OCI-LY3 (cell line): ENCODE measurements around the gene LRCH1.
A peak's percentile ranks its signal among the peaks of the same experiment; 100 is the strongest.

Experiments
- H2AFZ ChIP-seq: fragments of 200-600, 300-600 bp; shearing (Covaris generic); 2 replicates; pipeline ENCODE4 v1.6.0; 2014; ENCODE audit warnings: antibody characterized with exemption, low read depth, low read length
- H3K27ac ChIP-seq: fragments of 200-600, 300-600 bp; sonication (generic); 2 replicates; pipeline ENCODE4 v1.5.1; 2014; ENCODE audit warnings: mild to moderate bottlenecking, low read length, moderate library complexity, mixed read lengths
- H3K27me3 ChIP-seq: fragments of 200-600, 300-600 bp; sonication (generic); 2 replicates; pipeline ENCODE4 v1.6.1; 2014; ENCODE audit warnings: low read depth, low read length, mixed read lengths
- H3K36me3 ChIP-seq: fragments of 200-600, 300-600 bp; sonication (generic); replicated peaks from 2 replicates; pipeline ENCODE3; 2014; ENCODE audit warnings: low read depth, low read length, mixed read lengths
- H3K4me1 ChIP-seq: fragments of 300-600, 200-600 bp; sonication (generic); 2 replicates; pipeline ENCODE4 v1.6.1; 2014; ENCODE audit warnings: low read length, mixed read lengths
- H3K4me2 ChIP-seq: fragments of 200-600, 300-600 bp; sonication (generic); 2 replicates; pipeline ENCODE4 v1.6.1; 2014; ENCODE audit warnings: low read length, mixed read lengths
- H3K4me3 ChIP-seq: fragments of 300-600, 200-600 bp; sonication (generic); 2 replicates; pipeline ENCODE4 v1.5.1; 2014; ENCODE audit warnings: antibody characterized with exemption, mild to moderate bottlenecking, low read length, moderate library complexity
- H3K79me2 ChIP-seq: fragments of 300-600, 200-600 bp; shearing (Covaris generic); 2 replicates; pipeline ENCODE4 v1.6.1; 2014; ENCODE audit warnings: mild to moderate bottlenecking, low read length, mixed read lengths
- H3K9ac ChIP-seq: fragments of 300-600, 200-600 bp; shearing (Covaris generic); 2 replicates; pipeline ENCODE4 v1.6.0; 2014; ENCODE audit warnings: mild to moderate bottlenecking, low read length, moderate library complexity
- H3K9me3 ChIP-seq: fragments of 200-600, 300-600 bp; shearing (Covaris generic); 2 replicates; pipeline ENCODE4 v1.6.1; 2014; ENCODE audit warnings: low read length, mixed read lengths; ENCODE audit not compliant: insufficient read depth
- H4K20me1 ChIP-seq: fragments of 200-600, 300-600 bp; sonication (generic); 2 replicates; pipeline ENCODE4 v1.6.1; 2016; ENCODE audit warnings: low read length, mixed read lengths; ENCODE audit not compliant: insufficient read depth
- CTCF ChIP-seq: fragments of 200-600, 300-600 bp; sonication (generic); IDR thresholded peaks from 2 replicates; pipeline ENCODE4 v1.5.1; 2014; ENCODE audit warnings: antibody characterized with exemption, low read length, low read depth
- EZH2phosphoT487 ChIP-seq: fragments of 200-600 bp; shearing (Covaris generic); IDR thresholded peaks from 2 replicates; pipeline ENCODE4 v1.6.1; 2018; ENCODE audit warnings: antibody characterized with exemption, mixed run types, low read depth

LRCH1 gene

GRCh38 chr13:46728777-46729176 lies 175.8 kb downstream of the LRCH1 start:
- H3K9ac ChIP-seq = no peak overlapping the region
- no peak overlapping the region for H3K27ac ChIP-seq
- H3K36me3 ChIP-seq = peaks cover 61% of the 10 kb centered on the region
- H3K4me1 ChIP-seq = no peaks in the 10 kb centered on the region
- H4K20me1 ChIP-seq = no peaks in the 10 kb centered on the region
- TF ChIP-seq EZH2phosphoT487 (no peak), CTCF (peak; percentile 43)
- no peaks in the 10 kb centered on the region for H3K79me2 ChIP-seq
- no peak overlapping the region for H3K4me2 ChIP-seq
- H3K9me3 ChIP-seq = no peaks in the 10 kb centered on the region
- H2AFZ ChIP-seq = no peak overlapping the region
- H3K4me3 ChIP-seq = no peak overlapping the region
- no peaks in the 10 kb centered on the region for H3K27me3 ChIP-seq

- Histone ChIP-seq H3K27me3 (no peaks in the 10 kb centered on the region), H3K9ac (no peak overlapping the region), H2AFZ (no peak overlapping the region), H3K79me2 (no peaks in the 10 kb centered on the region), H3K36me3 (peaks cover 40% of the 10 kb centered on the region), H3K9me3 (no peaks in the 10 kb centered on the region), H3K4me2 (no peak overlapping the region), H4K20me1 (no peaks in the 10 kb centered on the region), H3K27ac (no peak overlapping the region), H3K4me3 (no peak overlapping the region), H3K4me1 (peaks cover 6% of the 10 kb centered on the region)
- no peak for TF ChIP-seq EZH2phosphoT487
- TF ChIP-seq CTCF = no peak
Observed at GRCh38 chr13:46731535-46731934, 178.6 kb downstream of the LRCH1 start.

GRCh38 chr13:46735425-46735824 lies 182.5 kb downstream of the LRCH1 start:
- no peaks in the 10 kb centered on the region for H3K79me2 ChIP-seq
- no peaks in the 10 kb centered on the region for H3K9me3 ChIP-seq

More at GRCh38 chr13:46735425-46735824, 182.5 kb downstream of the LRCH1 start:
- Histone ChIP-seq H3K4me3 (no peak overlapping the region), H2AFZ (no peak overlapping the region), H4K20me1 (no peaks in the 10 kb centered on the region), H3K27ac (no peak overlapping the region), H3K4me2 (no peak overlapping the region), H3K4me1 (peaks cover 8% of the 10 kb centered on the region), H3K36me3 (peaks cover 27% of the 10 kb centered on the region), H3K9ac (no peak overlapping the region), H3K27me3 (no peaks in the 10 kb centered on the region)
- no peak for TF ChIP-seq CTCF
- no peak for TF ChIP-seq EZH2phosphoT487
